ENCODE measurements around the gene CNTNAP2.

The CNTNAP2 gene

GRCh38 chr7:147052818-147053217, 936.2 kb downstream of the CNTNAP2 start:
- no peak for TF ChIP-seq CTCF (IDR thresholded peaks at IDR 0.05)
- DNase-seq (ENCODE audit: low spot score) = no peak
- Histone ChIP-seq H3K27ac (no peak overlapping the region), H3K4me3 (no peak overlapping the region)

- no peak overlapping the region for H3K27ac ChIP-seq
- H3K4me3 ChIP-seq = no peak overlapping the region
- no peak for DNase-seq (ENCODE audit: low spot score)
- no peak for TF ChIP-seq CTCF (IDR thresholded peaks at IDR 0.05)
Observed at GRCh38 chr7:147053746-147054145, 937.1 kb downstream of the CNTNAP2 start.

- Histone ChIP-seq H3K4me3 (no peak overlapping the region), H3K27ac (no peak overlapping the region)
- DNase-seq (ENCODE audit: low spot score) = no peak
- TF ChIP-seq CTCF (IDR thresholded peaks at IDR 0.05) = no peak
Observed at GRCh38 chr7:147060070-147060469, 943.5 kb downstream of the CNTNAP2 start.

DNA sequence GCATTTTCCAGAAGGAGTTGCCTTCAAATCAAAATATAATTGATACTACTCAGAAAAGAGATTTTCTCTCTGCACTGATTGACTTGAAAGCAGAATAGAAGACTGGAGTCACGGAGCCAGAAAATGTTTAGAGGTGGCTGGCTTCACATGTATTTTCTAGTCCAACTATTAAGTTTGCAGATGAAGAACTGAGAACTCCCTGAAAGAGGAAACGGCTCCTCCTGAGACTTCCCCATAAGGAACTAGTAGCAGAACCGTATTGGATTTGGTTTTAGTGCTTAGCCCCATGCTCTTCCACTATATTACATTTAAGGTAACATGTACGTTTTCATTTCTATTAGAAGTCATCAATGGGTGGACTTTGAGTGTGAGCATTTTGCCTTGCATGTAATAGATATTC, 946.3 kb downstream of the CNTNAP2 start:
- Histone ChIP-seq H3K27ac (no peak overlapping the region), H3K4me3 (no peak overlapping the region)
- TF ChIP-seq CTCF (IDR thresholded peaks at IDR 0.05) = no peak
- DNase-seq (ENCODE audit: low spot score) = no peak

DNA sequence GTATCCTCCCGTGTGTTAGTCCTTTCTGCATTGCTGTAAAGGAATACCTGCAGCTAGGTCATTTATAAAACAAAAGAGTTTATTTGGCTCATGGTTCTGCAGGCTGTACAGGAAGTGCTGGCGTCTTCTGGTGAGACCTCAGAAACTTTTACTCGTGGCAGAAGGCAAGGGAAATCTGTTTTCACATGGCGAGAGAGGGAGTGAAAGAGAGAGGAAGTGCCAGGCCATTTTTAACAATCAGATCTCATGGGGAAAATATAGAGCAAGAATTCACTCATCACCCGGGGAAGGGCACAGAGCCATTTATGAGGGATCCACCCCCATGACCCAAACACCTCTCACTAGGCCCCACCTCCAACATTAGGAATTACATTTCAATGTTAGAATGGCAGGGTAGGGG, 952.2 kb downstream of the CNTNAP2 start:
- no peak for TF ChIP-seq CTCF (IDR thresholded peaks at IDR 0.05)
- no peak for DNase-seq (ENCODE audit: low spot score)
- H3K4me3 ChIP-seq = no peak overlapping the region
- no peak overlapping the region for H3K27ac ChIP-seq

- H3K27ac ChIP-seq = no peak overlapping the region
- H3K4me3 ChIP-seq = no peak overlapping the region
- TF ChIP-seq CTCF (IDR thresholded peaks at IDR 0.05) = no peak
- no peak for DNase-seq (ENCODE audit: low spot score)
Observed at GRCh38 chr7:147069771-147070170, 953.2 kb downstream of the CNTNAP2 start.

DNA sequence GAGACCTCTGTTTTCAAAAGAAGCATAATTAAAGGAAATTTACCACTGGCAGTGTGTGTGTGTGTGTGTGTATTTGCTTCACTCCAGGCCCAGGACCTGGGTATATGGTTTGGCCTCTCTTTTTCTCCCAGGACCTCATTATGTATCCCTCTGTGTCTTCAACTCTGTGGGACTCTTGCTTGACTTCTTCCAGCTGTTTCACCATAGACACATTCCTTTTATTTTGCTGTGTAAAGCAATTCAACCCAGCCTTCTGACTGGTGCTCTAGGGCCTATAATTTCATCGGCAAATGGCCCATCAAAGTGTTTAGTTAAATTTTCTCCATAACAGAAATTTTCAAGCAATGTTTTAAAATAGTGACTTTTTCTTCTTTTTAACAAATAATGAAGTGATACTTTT, 954.3 kb downstream of the CNTNAP2 start:
- H3K4me3 ChIP-seq = no peak overlapping the region
- DNase-seq (ENCODE audit: low spot score) = no peak
- H3K27ac ChIP-seq = no peak overlapping the region
- TF ChIP-seq CTCF (IDR thresholded peaks at IDR 0.05) = no peak

All from coronary artery (tissue), 2 donors.